Erythroblast (primary cell): ENCODE measurements around the gene UBAC2.

ENCODE experiments used
- DNase-seq, 2 experiments: peaks; one replicate each; lab custom pipeline; 2025; lab: John Stamatoyannopoulos, UW
- GATA1 ChIP-seq: IDR thresholded peaks from 2 replicates; pipeline ENCODE4 v1.6.1; 2011; ENCODE audit warnings: low read depth, mild to moderate bottlenecking, control low read depth, low read length, moderate library complexity
- POLR2A ChIP-seq: IDR thresholded peaks from 2 replicates; pipeline ENCODE4 v1.6.1; 2011; ENCODE audit warnings: mild to moderate bottlenecking, low read length

Gene UBAC2

GRCh38 chr13:99211421-99212035, 10.9 kb downstream of the UBAC2 start:
- DNase-seq, result no peak
- TF ChIP-seq POLR2A (no peak), GATA1 (no peak)

- no peak for TF ChIP-seq POLR2A
- no peak for TF ChIP-seq GATA1
- DNase-seq, result no peak
Observed at GRCh38 chr13:99214232-99214631, 13.6 kb downstream of the UBAC2 start.

- DNase-seq, result no peak
- TF ChIP-seq POLR2A (no peak), GATA1 (no peak)
Observed at GRCh38 chr13:99214731-99215130, 14.1 kb downstream of the UBAC2 start.

- no peak for DNase-seq
- TF ChIP-seq GATA1 (no peak), POLR2A (no peak)
Observed at GRCh38 chr13:99215184-99215830, 14.7 kb downstream of the UBAC2 start.

GRCh38 chr13:99217461-99218110, 16.9 kb downstream of the UBAC2 start:
- TF ChIP-seq POLR2A (no peak), GATA1 (no peak)
- DNase-seq, result no peak

GRCh38 chr13:99218126-99218525, 17.5 kb downstream of the UBAC2 start:
- DNase-seq, result peak in 1 of 2 experiments; percentile 14
- TF ChIP-seq POLR2A, result no peak
- TF ChIP-seq GATA1, result no peak

- no peak for TF ChIP-seq GATA1
- TF ChIP-seq POLR2A, result no peak
- DNase-seq, result no peak
Observed at GRCh38 chr13:99218545-99218944, 17.9 kb downstream of the UBAC2 start.

GRCh38 chr13:99218969-99219368, 18.3 kb downstream of the UBAC2 start:
- TF ChIP-seq GATA1, result no peak
- TF ChIP-seq POLR2A, result no peak
- DNase-seq, result no peak

- no peak for DNase-seq
- no peak for TF ChIP-seq POLR2A
- no peak for TF ChIP-seq GATA1
Observed at GRCh38 chr13:99220199-99220935, 19.7 kb downstream of the UBAC2 start.

GRCh38 chr13:99221567-99222239, 21.0 kb downstream of the UBAC2 start:
- no peak for DNase-seq
- TF ChIP-seq POLR2A, result no peak
- TF ChIP-seq GATA1, result no peak

GRCh38 chr13:99223587-99223986, 22.9 kb downstream of the UBAC2 start:
- DNase-seq, result no peak
- TF ChIP-seq GATA1, result no peak
- TF ChIP-seq POLR2A, result no peak

- peak; percentile 18 to 36 for DNase-seq
- TF ChIP-seq POLR2A (no peak), GATA1 (no peak)
Observed at GRCh38 chr13:99224021-99224420, 23.4 kb downstream of the UBAC2 start.

- DNase-seq, result no peak
- TF ChIP-seq GATA1 (no peak), POLR2A (no peak)
Observed at GRCh38 chr13:99225078-99225477, 24.4 kb downstream of the UBAC2 start.
